Caki2 (cell line): ENCODE data around the gene LHX4. TPM values are rescaled to one million over a fixed set of nuclear protein-coding genes. Genes with fewer than 3 reads are reported as not detected.

Experiments
- DNase-seq: peaks from one replicate; pipeline ENCODE4 v3.0.0-alpha.2; 2015; ENCODE audit warnings: low read depth
- in situ Hi-C: cut with HindIII; loops from 2 replicates; pipeline ENCODE4 v1.10.0; 2016; ENCODE audit warnings: low sequenced_read_pairs, low pct_unique_long_range_greater_than_20kb, mixed read lengths
- total RNA-seq: library from RNA; depleted of rRNA; stranded (reverse); fragments of >200 nt; shearing (Covaris generic); gene quantifications from 2 replicates; pipeline ENCODE4 v1.2.3, GENCODE V29; 2014; ENCODE audit warnings: low replicate concordance; rRNA removed

LHX4 gene
- total RNA-seq = not detected in 2 replicates

DNA sequence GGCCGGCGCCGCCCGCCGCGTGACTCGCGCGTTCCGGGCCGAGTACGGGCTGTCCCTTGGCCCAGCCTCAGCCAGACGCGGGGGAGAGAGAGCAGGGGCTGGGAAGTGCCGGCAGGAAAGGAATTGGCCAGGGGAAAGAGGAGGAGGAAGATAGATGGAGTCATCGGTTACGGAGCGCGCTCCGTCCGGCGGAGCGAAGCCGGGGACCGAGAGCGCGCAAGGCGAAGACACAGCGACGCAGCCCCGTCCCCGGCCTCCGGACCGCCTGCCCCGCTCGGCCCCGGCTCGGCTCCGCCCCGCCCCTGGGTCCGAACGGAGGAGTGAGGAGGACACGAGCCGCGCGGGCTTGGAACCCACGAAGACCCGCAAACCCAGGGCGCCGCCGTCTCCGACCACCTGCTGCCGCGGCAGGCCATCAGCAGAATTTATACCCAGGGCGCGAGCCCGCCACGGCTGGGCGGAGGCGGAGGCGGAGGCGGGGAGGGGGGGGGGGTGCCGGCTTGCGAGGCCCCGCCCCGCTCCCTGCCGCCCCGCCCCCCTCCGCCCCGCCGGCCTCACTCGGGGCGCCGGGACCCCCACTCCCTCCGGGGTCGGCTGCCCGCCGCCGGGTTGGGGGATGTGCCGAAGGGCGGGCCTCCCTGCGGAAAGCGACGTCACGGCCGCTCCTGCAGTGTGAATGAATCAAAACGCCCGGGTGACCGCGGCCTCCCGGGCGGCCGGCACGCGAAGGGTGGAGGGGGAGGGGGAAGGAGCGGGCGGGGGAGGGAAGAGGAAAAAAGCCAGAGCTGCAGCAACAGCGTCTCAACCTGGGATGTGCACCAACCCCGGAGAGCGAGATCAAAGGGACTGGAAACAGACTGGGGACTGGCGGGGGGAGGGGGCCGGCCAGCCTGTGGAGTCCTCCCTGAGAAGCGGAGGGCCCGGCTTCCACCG is at the start of gene LHX4:
Gene LHX4, plus strand, starts transcription at position 782 of the 933 bp plus-strand sequence. CDS start 266 bp downstream, outside the sequence.
- DNase-seq = peak; percentile 63
- in situ Hi-C loops = no loop called here

DNA sequence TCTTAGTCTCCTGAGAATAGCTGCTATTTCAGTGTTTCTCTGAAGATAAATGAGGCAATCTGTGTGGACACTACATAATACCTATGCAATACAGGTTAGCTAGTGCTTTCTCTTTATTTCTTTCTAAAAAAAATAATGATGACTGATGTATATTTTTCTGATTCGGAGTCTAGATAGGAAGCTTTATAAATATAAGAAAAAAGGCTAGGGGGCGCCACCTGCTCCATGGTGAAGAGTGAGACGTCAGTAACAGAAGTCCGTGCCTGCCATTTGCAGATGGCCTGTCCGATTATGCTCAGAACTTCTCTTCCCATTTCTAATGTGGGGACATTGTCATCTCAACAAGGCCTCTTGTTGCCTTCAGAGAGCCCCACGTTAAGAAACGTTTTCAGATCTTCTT is 49.0 kb upstream of the LHX4 start:
- in situ Hi-C loops = no loop called here
- no peak for DNase-seq

DNA sequence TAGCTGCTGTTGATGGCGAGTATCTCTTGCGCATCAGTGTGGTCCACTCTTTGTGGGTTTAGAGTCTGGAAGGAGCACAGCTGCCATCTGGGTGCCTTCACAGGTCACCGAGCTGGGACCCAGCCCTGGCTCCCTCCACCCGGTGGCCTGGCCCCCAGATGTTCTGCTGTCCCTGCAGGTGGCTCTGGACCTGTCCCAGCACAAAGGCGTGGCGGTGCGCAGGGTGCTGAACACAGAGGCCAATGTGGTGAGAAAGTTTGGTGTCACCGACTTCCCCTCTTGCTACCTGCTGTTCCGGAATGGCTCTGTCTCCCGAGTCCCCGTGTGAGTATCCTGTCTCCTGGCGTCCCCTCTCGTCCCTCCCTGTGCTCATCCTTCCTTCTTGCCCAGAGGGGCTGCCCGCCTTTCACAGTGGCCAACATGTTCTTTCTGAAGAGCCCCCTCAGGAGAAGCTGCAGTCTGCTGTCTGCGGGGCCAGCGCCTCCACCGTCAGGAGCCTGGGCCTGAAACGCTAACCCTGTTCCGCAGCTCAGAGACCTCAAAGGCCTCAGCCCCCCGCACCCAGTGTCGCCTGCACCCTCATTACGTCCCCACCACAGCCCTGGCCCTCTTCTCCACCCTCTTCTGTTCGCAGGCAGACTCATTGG is 47.9 kb upstream of the LHX4 start:
- in situ Hi-C loops = no loop called here
- no peak for DNase-seq

DNA sequence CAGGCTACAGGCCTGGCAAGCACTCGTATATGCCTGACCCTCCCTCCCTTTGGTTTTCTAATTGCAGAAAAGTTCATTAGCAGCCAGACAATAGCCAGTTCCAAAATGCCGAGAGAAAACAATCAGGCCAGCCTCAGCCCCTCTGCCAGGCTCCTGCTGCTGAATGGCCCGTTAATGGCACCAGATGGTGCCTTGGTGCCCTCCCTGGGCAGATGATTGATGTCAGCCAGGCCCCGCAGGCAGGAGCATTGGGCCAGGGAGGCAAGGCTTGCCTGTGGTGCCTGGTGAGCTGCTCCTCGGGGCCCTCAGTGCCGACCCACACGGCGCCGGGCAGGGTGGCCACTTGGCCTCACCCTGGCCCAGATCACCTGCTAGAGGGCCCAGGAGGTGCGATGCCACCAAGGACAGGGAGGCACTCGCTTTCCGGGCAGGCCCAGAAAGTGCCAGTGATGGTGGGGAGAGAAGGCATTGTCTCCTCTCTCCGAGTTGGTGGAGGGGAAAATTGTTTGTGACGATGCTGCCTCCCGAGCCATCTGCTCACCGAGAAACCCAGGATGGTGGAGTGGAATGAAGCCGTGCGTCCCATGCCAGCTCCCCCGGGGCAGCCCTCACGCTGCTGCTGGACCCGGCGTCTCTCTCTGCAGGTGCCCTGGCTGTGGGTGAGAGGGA is 47.3 kb upstream of the LHX4 start:
- in situ Hi-C loops = no loop called here
- no peak for DNase-seq

DNA sequence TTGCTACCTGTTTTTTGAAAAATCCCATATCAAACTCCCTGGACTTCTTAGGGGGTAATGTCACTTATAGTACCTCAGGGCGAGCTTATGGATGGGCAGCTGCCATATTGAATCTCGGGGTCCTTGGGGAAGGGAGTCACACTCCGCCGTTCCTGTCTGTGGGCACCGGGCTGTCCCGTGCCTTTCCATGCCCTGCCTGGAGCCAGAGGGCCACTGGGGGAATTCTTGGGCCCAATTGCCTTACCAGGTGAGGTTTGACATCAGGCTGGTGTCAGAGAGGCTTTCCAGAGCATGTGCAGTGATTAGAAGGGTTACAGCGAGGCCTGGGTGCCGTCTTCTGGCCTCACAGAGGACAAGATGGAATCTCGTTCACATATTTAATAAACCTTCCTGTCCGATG is 46.6 kb upstream of the LHX4 start:
- DNase-seq = no peak
- in situ Hi-C loops = no loop called here

DNA sequence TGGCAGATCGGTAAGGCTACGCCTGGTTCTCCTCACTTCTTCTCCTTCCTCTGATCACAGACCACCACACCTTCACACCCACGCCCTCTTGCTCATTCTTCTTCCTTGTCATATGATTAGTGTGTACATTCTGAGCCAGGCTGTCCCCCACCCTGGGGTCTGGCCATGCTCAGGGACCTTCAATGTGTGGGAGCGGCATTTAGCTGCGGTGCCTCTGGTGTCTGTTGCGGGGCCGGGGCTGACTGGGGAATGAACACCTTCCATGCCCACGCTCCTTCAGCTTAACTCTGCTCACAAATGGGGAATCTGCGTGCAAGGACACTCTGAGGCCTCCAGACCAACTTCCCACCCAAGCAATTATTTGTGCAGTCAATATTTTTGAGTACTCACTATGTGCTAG is 46.0 kb upstream of the LHX4 start:
- in situ Hi-C loops = no loop called here
- DNase-seq = no peak

DNA sequence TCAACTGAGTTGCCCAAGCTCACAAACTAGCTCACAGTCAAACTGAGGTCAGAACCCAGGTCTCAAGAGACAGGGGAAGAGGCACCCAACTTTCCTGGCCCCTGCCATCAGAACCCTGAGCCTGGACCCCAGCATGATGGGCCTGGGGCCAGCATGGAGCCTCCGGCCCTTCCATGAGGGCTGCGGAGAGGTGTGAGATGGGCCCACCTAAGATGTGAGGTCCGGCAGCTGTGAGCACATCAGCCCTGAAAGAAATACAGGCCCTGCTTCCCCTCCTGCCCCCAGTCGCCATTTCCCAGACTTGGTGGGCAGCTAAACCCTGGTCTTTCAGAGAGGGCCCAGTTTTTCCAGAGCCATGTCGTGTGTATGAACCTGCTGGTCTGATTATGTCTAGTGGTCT is 44.8 kb upstream of the LHX4 start:
- in situ Hi-C loops = no loop called here
- no peak for DNase-seq

DNA sequence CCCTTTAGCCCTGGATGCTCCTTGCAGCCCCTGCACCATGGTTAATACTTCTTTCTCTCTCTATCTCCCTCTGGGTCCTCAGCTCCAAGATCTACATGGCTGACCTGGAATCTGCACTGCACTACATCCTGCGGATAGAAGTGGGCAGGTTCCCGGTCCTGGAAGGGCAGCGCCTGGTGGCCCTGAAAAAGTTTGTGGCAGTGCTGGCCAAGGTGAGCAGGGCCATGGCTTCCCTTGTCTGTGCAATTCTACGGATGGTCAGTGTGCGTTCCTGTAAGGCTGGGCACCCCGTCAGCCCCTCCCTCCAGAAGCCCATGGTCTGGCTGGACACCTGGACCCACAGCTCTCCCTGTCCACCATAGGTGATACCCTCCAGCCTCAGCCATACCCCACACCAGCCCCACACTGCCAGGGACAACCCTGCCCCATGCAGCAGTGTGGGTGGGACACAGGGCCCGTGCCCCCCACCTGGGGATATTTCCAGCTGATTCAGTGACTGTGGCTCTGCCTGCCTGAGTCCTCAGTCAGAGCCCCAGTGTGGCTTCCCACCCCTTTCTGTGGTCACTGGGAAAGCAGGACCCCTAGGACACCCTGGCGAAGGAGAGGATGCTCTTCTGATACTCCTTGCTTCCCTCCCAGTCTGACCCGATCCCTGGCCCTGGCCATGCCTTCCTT is 44.0 kb upstream of the LHX4 start:
- no peak for DNase-seq
- in situ Hi-C loops = no loop called here

DNA sequence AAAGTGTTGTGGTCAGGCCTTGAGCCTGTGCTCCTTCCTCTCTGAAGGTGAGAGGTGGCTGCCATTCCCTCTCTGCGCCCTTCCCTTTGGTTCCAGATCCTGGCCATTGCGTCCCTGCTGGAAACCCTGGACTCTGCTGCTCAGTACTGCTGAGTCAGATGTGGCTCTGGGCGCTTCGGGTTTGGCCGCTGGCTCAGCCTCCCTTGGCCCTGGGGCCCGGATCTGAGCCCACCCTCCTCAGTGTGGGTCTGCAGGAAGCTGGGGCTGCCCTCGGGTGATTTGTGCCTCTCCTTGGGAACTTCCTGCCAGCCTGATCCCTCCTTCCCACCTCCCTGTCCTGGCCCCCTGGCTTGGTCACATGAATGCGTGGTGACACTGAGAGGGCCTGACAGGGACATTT is 43.2 kb upstream of the LHX4 start:
- no peak for DNase-seq
- in situ Hi-C loops = no loop called here

DNA sequence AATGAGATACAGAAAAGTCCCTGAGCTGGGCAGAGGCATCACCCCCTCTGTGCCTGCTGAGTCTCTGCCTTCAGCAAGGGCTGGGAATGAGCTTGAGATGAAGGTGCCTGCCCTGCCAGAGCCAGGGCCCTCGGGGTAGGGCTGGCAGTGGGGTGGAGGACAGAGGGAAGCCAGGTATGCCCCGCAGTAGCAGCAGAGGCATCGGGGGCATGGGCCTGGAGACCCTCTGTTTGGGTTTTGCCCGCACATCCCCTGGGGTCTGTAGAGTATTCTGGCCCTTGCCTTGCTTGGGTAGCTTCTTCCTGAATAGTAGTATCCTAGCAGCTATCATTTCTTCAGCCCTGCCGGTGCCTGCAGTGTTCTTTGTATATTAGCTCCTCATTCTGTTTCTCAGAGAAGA is 42.4 kb upstream of the LHX4 start:
- DNase-seq = no peak
- in situ Hi-C loops = no loop called here

DNA sequence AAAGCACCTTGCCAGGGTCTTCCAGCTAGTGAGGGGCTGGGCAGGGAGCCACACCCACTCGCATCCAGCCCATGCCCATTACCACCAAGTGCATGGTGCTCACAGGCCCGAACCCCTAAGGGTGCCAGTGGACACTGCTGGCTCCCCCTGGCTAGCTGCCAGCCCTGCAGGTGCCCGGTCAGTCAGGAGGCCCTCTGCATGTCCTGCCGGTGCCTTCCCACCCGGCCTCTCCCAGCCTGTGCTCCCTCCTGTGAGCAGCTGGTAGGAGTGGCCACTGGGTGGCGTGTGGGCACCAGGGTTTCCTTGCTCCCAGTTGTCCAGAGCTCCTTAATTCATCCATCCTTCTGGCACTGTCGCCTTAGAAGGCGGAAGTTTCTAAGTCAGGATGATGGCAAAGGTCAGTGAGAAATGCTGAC is 42.0 kb upstream of the LHX4 start:
- DNase-seq = peak; percentile 66
- in situ Hi-C loops = no loop called here

DNA sequence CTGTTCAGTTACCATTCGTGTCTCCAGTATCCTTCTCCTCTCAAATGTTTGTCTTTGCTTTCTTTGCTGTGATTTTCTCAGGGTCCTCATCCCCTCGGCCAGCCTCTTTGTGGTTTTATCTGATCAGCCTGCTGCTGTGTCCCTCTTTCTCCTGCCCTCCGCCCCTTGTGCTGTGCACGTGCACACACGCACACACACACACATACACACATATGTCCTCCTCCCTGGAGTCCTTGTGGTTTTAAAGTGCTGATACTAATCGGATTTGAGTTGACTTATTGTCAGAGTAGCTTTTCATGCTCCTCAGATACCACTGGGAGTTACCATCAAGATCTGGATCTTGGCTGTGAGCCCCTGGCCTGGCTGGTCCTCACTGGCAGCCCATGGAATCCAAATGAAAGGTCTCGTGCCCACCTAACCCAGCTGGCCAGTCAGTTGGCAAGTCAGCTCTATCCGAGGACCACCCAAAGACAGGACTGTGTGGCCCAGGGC is 41.3 kb upstream of the LHX4 start:
- in situ Hi-C loops = no loop called here
- DNase-seq = no peak

DNA sequence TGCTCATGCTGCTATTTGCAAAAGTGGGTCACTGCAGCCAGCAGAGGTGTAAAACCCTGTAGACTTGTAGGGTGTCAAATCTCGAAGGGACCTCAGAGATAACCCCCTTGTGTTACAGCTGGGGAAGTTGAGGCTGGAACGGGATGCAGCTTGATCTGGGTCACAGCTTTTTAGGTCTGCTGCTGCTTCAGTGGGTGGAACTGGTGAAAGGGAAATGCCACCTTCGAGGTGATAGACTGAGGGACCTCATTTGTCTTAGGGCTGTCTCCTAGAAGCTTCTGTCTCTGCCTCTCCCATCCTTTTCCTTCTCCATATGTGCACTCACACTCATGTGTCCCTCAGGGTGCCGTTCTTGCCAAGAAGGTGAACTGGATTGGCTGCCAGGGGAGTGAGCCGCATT is 40.0 kb upstream of the LHX4 start:
- no peak for DNase-seq

DNA sequence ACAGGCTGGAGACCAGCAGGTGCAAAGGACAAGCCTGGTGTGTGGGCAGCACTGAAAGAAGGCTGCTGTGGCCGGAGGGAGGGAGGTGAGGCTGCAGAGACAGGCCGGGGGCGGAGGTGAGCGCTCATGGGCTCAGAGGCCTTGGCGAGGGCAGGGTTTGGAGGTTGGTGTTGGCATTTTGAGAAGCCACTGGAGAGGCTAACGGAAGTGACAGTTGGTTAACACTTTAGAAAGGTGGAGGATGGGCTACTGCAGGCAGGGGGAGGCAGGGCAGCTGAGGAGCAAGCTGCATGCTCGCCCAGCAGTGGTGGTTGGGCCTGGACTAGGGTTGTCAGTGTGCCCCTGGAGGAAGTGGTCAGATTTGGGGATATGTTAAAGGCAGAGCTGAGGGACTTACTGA is 37.9 kb upstream of the LHX4 start:
- in situ Hi-C loops = no loop called here
- DNase-seq = no peak

More for the DNA sequence above, 40.0 kb upstream of the LHX4 start:
- in situ Hi-C loops = no loop called here

DNA sequence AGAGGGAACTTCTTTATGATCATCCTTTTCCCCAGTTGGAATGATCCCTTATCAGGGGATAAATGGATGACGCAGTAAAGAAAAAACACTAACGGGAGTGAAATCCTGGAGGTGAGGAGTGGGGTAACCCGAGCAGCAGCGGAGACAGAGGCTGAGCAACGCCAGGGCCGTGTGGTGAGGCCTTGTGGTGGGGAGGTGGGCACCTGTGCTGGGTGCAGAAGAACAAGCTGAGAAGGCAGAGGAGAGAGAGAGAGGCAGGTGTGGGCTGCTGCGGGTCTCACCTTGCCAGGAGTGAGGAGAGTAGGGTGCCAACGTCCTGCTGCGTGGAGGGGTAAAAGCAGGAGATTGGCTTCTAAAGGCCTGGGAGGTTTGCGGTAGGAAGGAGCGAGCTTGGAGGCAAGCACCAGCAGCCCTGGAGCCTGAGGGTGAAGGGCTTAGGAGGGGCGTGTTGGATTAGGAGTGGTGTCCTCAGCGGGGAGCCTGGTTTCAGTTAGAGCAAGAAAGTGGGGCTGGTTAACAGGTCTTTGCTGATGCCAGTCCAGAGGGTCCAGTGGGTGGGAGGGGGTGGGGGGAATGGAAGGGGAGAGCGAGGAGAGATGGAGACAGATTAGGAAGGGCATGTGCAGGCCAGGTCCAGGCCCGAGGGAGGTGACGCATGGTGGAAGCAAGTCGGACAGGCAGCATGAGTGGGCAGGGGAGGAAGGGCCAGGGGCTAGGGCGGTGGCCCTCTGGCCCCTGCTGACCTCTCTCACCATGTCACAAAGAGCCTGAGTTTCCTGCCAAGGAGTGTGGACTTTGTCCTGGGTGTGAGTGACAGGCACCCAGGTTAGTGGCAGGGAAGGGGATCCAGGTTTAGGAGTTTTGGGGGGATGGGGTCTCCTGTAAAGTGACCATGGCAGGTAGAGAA is 36.7 kb upstream of the LHX4 start:
- DNase-seq = no peak
- in situ Hi-C loops = no loop called here

DNA sequence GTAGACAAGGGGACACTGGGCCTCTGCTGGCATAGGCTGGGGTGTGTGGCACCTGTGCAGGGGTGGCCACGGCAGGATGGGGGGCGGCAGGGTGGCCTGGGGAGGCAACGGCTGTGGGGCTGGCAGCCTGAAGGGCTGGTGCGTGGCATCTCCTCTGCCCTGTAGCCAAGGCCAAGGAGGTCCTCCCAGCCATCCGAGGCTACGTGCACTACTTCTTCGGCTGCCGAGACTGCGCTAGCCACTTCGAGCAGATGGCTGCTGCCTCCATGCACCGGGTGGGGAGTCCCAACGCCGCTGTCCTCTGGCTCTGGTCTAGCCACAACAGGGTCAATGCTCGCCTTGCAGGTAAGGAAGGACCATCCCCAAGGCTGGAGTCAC is 36.0 kb upstream of the LHX4 start:
- in situ Hi-C loops = no loop called here
- no peak for DNase-seq

DNA sequence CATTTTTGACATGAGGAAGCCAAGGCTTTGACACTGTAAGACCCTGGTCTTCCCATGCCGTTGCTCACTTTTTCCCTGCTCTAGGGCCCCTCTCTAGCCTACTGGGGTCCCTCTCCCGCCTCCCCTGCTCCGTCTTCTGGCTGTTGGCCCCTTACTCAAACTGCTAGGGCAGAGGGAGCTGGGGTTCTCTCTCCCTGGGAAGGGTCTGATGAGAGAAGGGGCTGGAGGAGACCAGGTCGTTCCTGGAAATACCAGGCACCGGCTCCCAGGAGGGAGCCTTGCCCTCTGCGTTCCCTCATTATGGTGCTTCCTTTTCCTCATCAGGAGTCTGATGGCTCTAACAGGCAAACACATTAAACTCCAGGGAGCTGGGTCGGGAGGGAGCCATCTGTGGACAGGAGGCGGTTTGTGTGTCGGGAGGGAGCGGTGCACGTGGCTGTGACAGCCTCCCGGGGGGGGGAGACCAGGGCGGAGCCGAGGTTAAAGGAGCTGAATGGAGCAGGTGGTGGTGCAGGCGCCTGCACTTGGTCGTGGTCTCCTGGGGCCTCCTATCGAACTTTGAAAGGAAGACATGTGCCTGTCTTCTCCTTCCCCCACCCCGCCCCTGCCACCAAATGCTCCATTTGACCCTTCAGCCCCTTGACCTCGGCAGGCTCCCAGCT is 35.4 kb upstream of the LHX4 start:
- in situ Hi-C loops = no loop called here
- no peak for DNase-seq
